Activated CD4-positive, alpha-beta T cell treated with anti-CD3 and anti-CD28 coated beads, Interleukin-2, amount 50 U/mL, for 48 hours (primary cell): Measurements from ENCODE around the gene ELMO1.
A peak's percentile ranks its signal among the peaks of the same experiment; 100 is the strongest.

ENCODE experiments used
- DNase-seq, 2 experiments: peaks; one replicate each; pipeline ENCODE4 v3.0.0-alpha.2; 2020

Gene ELMO1

GRCh38 chr7:37076668-37077067, 372.0 kb downstream of the ELMO1 start:
- no peak for DNase-seq

GRCh38 chr7:37074370-37074769, 374.3 kb downstream of the ELMO1 start:
- no peak for DNase-seq

- no peak for DNase-seq
Observed at GRCh38 chr7:37071124-37071523, 377.5 kb downstream of the ELMO1 start.

- no peak for DNase-seq
Observed at GRCh38 chr7:37070471-37070870, 378.2 kb downstream of the ELMO1 start.

- DNase-seq: no peak
Observed at GRCh38 chr7:37070031-37070430, 378.6 kb downstream of the ELMO1 start.

- no peak for DNase-seq
Observed at GRCh38 chr7:37069336-37069735, 379.3 kb downstream of the ELMO1 start.

- no peak for DNase-seq
Observed at GRCh38 chr7:37068902-37069301, 379.8 kb downstream of the ELMO1 start.

- no peak for DNase-seq
Observed at GRCh38 chr7:37068038-37068437, 380.6 kb downstream of the ELMO1 start.

GRCh38 chr7:37065779-37066271, 382.8 kb downstream of the ELMO1 start:
- DNase-seq: peak; percentile 31 to 63

- no peak for DNase-seq
Observed at GRCh38 chr7:37062560-37062859, 386.2 kb downstream of the ELMO1 start.

GRCh38 chr7:37061849-37062559, 386.7 kb downstream of the ELMO1 start:
- DNase-seq: no peak

- DNase-seq: no peak
Observed at GRCh38 chr7:37056234-37056912, 392.3 kb downstream of the ELMO1 start.

- DNase-seq: no peak
Observed at GRCh38 chr7:37054624-37055241, 393.9 kb downstream of the ELMO1 start.

- DNase-seq: peak in 1 of 2 experiments; percentile 24
Observed at GRCh38 chr7:37052705-37053104, 396.0 kb downstream of the ELMO1 start.

GRCh38 chr7:37050801-37051200, 397.9 kb downstream of the ELMO1 start:
- DNase-seq: no peak

GRCh38 chr7:37048674-37049073, 400.0 kb downstream of the ELMO1 start:
- DNase-seq: no peak

- no peak for DNase-seq
Observed at GRCh38 chr7:37047260-37047659, 401.4 kb downstream of the ELMO1 start.

- no peak for DNase-seq
Observed at GRCh38 chr7:37046531-37047079, 402.1 kb downstream of the ELMO1 start.

- DNase-seq: no peak
Observed at GRCh38 chr7:37045681-37046179, 402.9 kb downstream of the ELMO1 start.

GRCh38 chr7:37041461-37041860, 407.2 kb downstream of the ELMO1 start:
- DNase-seq: no peak

GRCh38 chr7:37040330-37040729, 408.3 kb downstream of the ELMO1 start:
- no peak for DNase-seq

GRCh38 chr7:37039131-37039749, 409.4 kb downstream of the ELMO1 start:
- DNase-seq: no peak

GRCh38 chr7:37038706-37039105, 410.0 kb downstream of the ELMO1 start:
- no peak for DNase-seq
